HCT116 (cell line): ENCODE measurements around the gene SCGN. TPM values are rescaled to one million over a fixed set of nuclear protein-coding genes. Genes with fewer than 3 reads are reported as not detected.

Experiments
- ATAC-seq: fragments of 200-7000 bp; cut with Tn5 transposase; 2 replicates; pipeline ENCODE4 v1.9.1; 2020; ENCODE audit warnings: mild to moderate bottlenecking, moderate library complexity
- BruUV-seq: library from RNA; stranded (reverse); fragments of 400-500 nt; replicated peaks from 2 replicates; lab custom pipeline; 2021; lab: Mats Ljungman, UMichigan
- CTCF ChIA-PET: fragments of 300-600 bp; sonication (Branson Sonifier 250); formaldehyde crosslinking; loops from one replicate; lab custom pipeline; 2021; ENCODE audit warnings: antibody characterized with exemption; lab: Charles Lee
- POLR2A ChIA-PET: fragments of 300-600, 350-600 bp; sonication (Branson Sonifier 250); formaldehyde crosslinking; loops from one replicate; lab custom pipeline; 2021; ENCODE audit warnings: antibody characterized with exemption; lab: Charles Lee
- RAD21 ChIA-PET, 2 experiments: fragments of 300-600 bp; sonication (Branson Sonifier 250); formaldehyde crosslinking; loops; one replicate each; lab custom pipeline; 2023; ENCODE audit warnings: low total read pairs in 2 of 2; ENCODE audit not compliant: uncharacterized antibody in 2 of 2, unreplicated experiment in 2 of 2, low non-redundant PET in 1 of 2; lab: Charles Lee
- DNase-seq: peaks from one replicate; pipeline ENCODE4 v3.0.0-alpha.2; 2010; ENCODE audit warnings: low read depth, low spot score
- H2AFZ ChIP-seq: fragments of 200-600 bp; shearing (Covaris generic), sonication (generic); 2 replicates; pipeline ENCODE4 v1.6.1; 2017; ENCODE audit warnings: low read depth, mixed run types, mixed read lengths, antibody characterized with exemption, low read length; ENCODE audit not compliant: poor library complexity, severe bottlenecking
- H3K27ac ChIP-seq: 2 replicates; pipeline ENCODE4 v1.5.1; 2012; ENCODE audit warnings: low read depth, low read length
- H3K27me3 ChIP-seq: fragments of 200-600 bp; sonication (generic); 2 replicates; pipeline ENCODE4 v1.6.1; 2016; ENCODE audit warnings: mixed run types, low read length, mixed read lengths; ENCODE audit not compliant: insufficient read depth
- H3K36me3 ChIP-seq, 2 experiments: fragments of 200-500 bp in 1 of 2; fragments of 200-600 bp in 1 of 2; sonication (Bioruptor generic) in 1 of 2; sonication (generic) in 1 of 2; 2 replicates each; pipeline versions ENCODE4 v1.5.1 to v1.6.1; 2014 to 2016; ENCODE audit warnings: low read length in 2 of 2, inconsistent platforms in 1 of 2, mixed read lengths in 1 of 2, mixed run types in 1 of 2; ENCODE audit not compliant: insufficient read depth in 2 of 2, control insufficient read depth in 1 of 2
- H3K4me1 ChIP-seq, 2 experiments: fragments of 200-600 bp in 1 of 2; sonication (generic) in 1 of 2; 2 replicates each; pipeline versions ENCODE4 v1.5.1 to v1.6.1; 2012 to 2017; ENCODE audit warnings: low read length in 2 of 2, inconsistent platforms in 1 of 2, mild to moderate bottlenecking in 1 of 2, mixed read lengths in 1 of 2, mixed run types in 1 of 2, moderate library complexity in 1 of 2; ENCODE audit not compliant: insufficient read depth in 2 of 2, control insufficient read depth in 1 of 2
- H3K4me2 ChIP-seq: fragments of 200-600 bp; sonication (generic); 2 replicates; pipeline ENCODE4 v1.6.1; 2017; ENCODE audit warnings: mixed run types, low read length, mixed read lengths
- H3K4me3 ChIP-seq, 2 experiments: fragments of 200-600 bp in 1 of 2; sonication (generic) in 1 of 2; replicated peaks in 1 of 2; 2 replicates each; pipeline ENCODE4 v1.5.1; 2011 to 2016; ENCODE audit warnings: low read length in 2 of 2, control low read depth in 1 of 2, low read depth in 1 of 2, mild to moderate bottlenecking in 1 of 2, mixed read lengths in 1 of 2, mixed run types in 1 of 2
- H3K79me2 ChIP-seq: fragments of 200-600 bp; sonication (generic); 2 replicates; pipeline ENCODE4 v1.6.1; 2017; ENCODE audit warnings: mild to moderate bottlenecking, mixed run types, low read length, moderate library complexity, mixed read lengths; ENCODE audit not compliant: insufficient read depth
- H3K9ac ChIP-seq: fragments of 200-600 bp; sonication (generic); 2 replicates; pipeline ENCODE4 v1.6.1; 2016; ENCODE audit warnings: low read length, mixed read lengths
- H3K9me2 ChIP-seq: fragments of 200-600 bp; sonication (generic), shearing (Covaris generic); 2 replicates; pipeline ENCODE4 v1.6.1; 2017; ENCODE audit warnings: mixed run types, mild to moderate bottlenecking, moderate library complexity; ENCODE audit not compliant: insufficient read depth
- H3K9me3 ChIP-seq, 2 experiments: fragments of 200-500 bp in 1 of 2; fragments of 200-600 bp in 1 of 2; sonication (Bioruptor generic) in 1 of 2; sonication (generic) in 1 of 2; 2 replicates each; pipeline ENCODE4 v1.6.1; 2014 to 2017; ENCODE audit warnings: low read length in 2 of 2, mixed read lengths in 2 of 2, inconsistent platforms in 1 of 2, low read depth in 1 of 2, mild to moderate bottlenecking in 1 of 2, mixed run types in 1 of 2, moderate library complexity in 1 of 2; ENCODE audit not compliant: control insufficient read depth in 1 of 2, insufficient read depth in 1 of 2
- H4K20me1 ChIP-seq: fragments of 200-600 bp; sonication (generic), shearing (Covaris generic); 2 replicates; pipeline ENCODE4 v1.6.1; 2017; ENCODE audit warnings: mixed run types, mild to moderate bottlenecking, moderate library complexity; ENCODE audit not compliant: insufficient read depth
- CBX3 ChIP-seq: IDR thresholded peaks from 2 replicates; pipeline ENCODE4 v1.6.1; 2012; ENCODE audit warnings: low read depth
- CTCF ChIP-seq, 3 experiments: fragments of 200-600 bp in 1 of 3; sonication (generic) in 1 of 3; IDR thresholded peaks in 2 of 3; conservative IDR thresholded peaks in 1 of 3; 2 replicates each; pipeline ENCODE4 v1.5.1; 2012 to 2017; ENCODE audit warnings: low read depth in 2 of 3, low read length in 2 of 3, antibody characterized with exemption in 1 of 3, borderline replicate concordance in 1 of 3, control low read depth in 1 of 3, mild to moderate bottlenecking in 1 of 3, mixed read lengths in 1 of 3, mixed run types in 1 of 3, moderate library complexity in 1 of 3; ENCODE audit not compliant: insufficient read depth in 1 of 3
- EGR1 ChIP-seq: IDR thresholded peaks from 2 replicates; pipeline ENCODE4 v1.6.1; 2012; ENCODE audit warnings: low read depth
- ELF1 ChIP-seq: IDR thresholded peaks from 2 replicates; pipeline ENCODE4 v1.6.1; 2012; ENCODE audit warnings: low read depth, borderline replicate concordance
- EZH2 ChIP-seq: fragments of 200-600 bp; sonication (generic); IDR thresholded peaks from 2 replicates; pipeline ENCODE4 v1.6.1; 2017; ENCODE audit warnings: antibody characterized with exemption, mixed run types
- EZH2phosphoT487 ChIP-seq: fragments of 200-600 bp; IDR thresholded peaks from 2 replicates; pipeline ENCODE4 v1.6.1; 2018; ENCODE audit warnings: antibody characterized with exemption, borderline replicate concordance
- FOSL1 ChIP-seq: IDR thresholded peaks from 2 replicates; pipeline ENCODE4 v1.6.1; 2012; ENCODE audit warnings: low read depth
- JUND ChIP-seq: IDR thresholded peaks from 2 replicates; pipeline ENCODE4 v1.6.1; 2012
- POLR2A ChIP-seq: IDR thresholded peaks from 2 replicates; pipeline ENCODE4 v1.7.0; 2011; ENCODE audit warnings: borderline replicate concordance; ENCODE audit not compliant: insufficient read depth, insufficient read length; ENCODE audit errors: extremely low read depth
- POLR2AphosphoS5 ChIP-seq: IDR thresholded peaks from 2 replicates; pipeline ENCODE4 v1.6.1; 2011; ENCODE audit warnings: mild to moderate bottlenecking, low read depth, low read length, moderate library complexity
- RAD21 ChIP-seq: IDR thresholded peaks from 2 replicates; pipeline ENCODE4 v1.6.1; 2012; ENCODE audit warnings: low read depth, mild to moderate bottlenecking
- SIN3A ChIP-seq: IDR thresholded peaks from 2 replicates; pipeline ENCODE4 v1.6.1; 2012; ENCODE audit warnings: low read depth
- SP1 ChIP-seq: IDR thresholded peaks from 2 replicates; pipeline ENCODE4 v1.6.1; 2012; ENCODE audit warnings: low read depth
- TCF7L2 ChIP-seq: IDR thresholded peaks from 2 replicates; pipeline ENCODE4 v1.7.0; 2011; ENCODE audit warnings: borderline replicate concordance, inconsistent platforms; ENCODE audit not compliant: insufficient read depth, insufficient read length; ENCODE audit errors: extremely low read depth
- YY1 ChIP-seq: IDR thresholded peaks from 2 replicates; pipeline ENCODE4 v1.6.1; 2011; ENCODE audit warnings: low read length, low read depth, moderate library complexity, mild to moderate bottlenecking; ENCODE audit not compliant: insufficient replicate concordance; ENCODE audit errors: extremely low read depth
- ZBTB33 ChIP-seq: IDR thresholded peaks from 2 replicates; pipeline ENCODE4 v1.6.1; 2011; ENCODE audit warnings: mild to moderate bottlenecking, low read length, moderate library complexity; ENCODE audit not compliant: insufficient replicate concordance; ENCODE audit errors: extremely low read depth
- ZFX ChIP-seq: fragments of 450-650 bp; IDR thresholded peaks from 2 replicates; pipeline ENCODE4 v1.6.1; 2017
- ZNF274 ChIP-seq: fragments of 200-500 bp; sonication (Bioruptor generic); IDR thresholded peaks from 2 replicates; pipeline ENCODE4 v1.6.1; 2014; ENCODE audit warnings: mild to moderate bottlenecking, low read depth, low read length, inconsistent platforms
- intact Hi-C: fragments of 100-400 bp; cut with micrococcal nuclease; formaldehyde crosslinking; loops from 2 replicates; pipeline ENCODE4 v1.10.0; 2022
- total RNA-seq: library from RNA; stranded (reverse); gene quantifications from one replicate; pipeline ENCODE4 v1.2.1, GENCODE V29; 2021; ENCODE audit not compliant: unreplicated experiment

Gene SCGN
- total RNA-seq, 1 experiment from 2014 or later = not detected

GRCh38 chr6:25608558-25609174 lies 43.3 kb upstream of the SCGN start:
- no peak overlapping the region for H3K4me3 ChIP-seq
- no peak overlapping the region for H3K9ac ChIP-seq
- no peak overlapping the region for H3K27ac ChIP-seq
- no peak overlapping the region for H2AFZ ChIP-seq
- no peak for ATAC-seq
- no peak overlapping the region for H3K4me2 ChIP-seq
- no peaks in the 10 kb centered on the region for H3K36me3 ChIP-seq
- DNase-seq = no peak
- H3K9me2 ChIP-seq = no peaks in the 10 kb centered on the region
- intact Hi-C loops = no loop called here
- RAD21 ChIA-PET = no interaction called here
- H3K79me2 ChIP-seq = no peaks in the 10 kb centered on the region
- H4K20me1 ChIP-seq = no peaks in the 10 kb centered on the region
- BruUV-seq = no TSS peak
- TF ChIP-seq EZH2phosphoT487 (no peak), ZNF274 (no peak), JUND (no peak), ZBTB33 (no peak)
- CTCF ChIA-PET = interaction anchor here (0.7 kb wide), 1 partner anchor 385 kb away, joined by 3 read pairs; no protein-coding TSS in a partner anchor
- POLR2A ChIA-PET = no interaction called here
- H3K27me3 ChIP-seq = no peaks in the 10 kb centered on the region
- H3K4me1 ChIP-seq = no peaks in the 10 kb centered on the region
- H3K9me3 ChIP-seq = no peaks in the 10 kb centered on the region

GRCh38 chr6:25612666-25613065 lies 39.3 kb upstream of the SCGN start:
- POLR2A ChIA-PET = no interaction called here
- DNase-seq (no peak), ATAC-seq (no peak)
- intact Hi-C loops = no loop called here
- BruUV-seq = no TSS peak
- Histone ChIP-seq H3K79me2 (no peaks in the 10 kb centered on the region), H3K36me3 (no peaks in the 10 kb centered on the region), H4K20me1 (no peaks in the 10 kb centered on the region), H3K9me2 (no peaks in the 10 kb centered on the region), H3K9ac (no peak overlapping the region), H3K9me3 (no peaks in the 10 kb centered on the region), H3K27ac (no peak overlapping the region), H3K4me3 (no peak overlapping the region), H3K4me1 (no peaks in the 10 kb centered on the region), H3K4me2 (no peak overlapping the region), H2AFZ (no peak overlapping the region), H3K27me3 (no peaks in the 10 kb centered on the region)
- CTCF ChIA-PET = no interaction called here
- TF ChIP-seq ZNF274 (no peak), EZH2 (no peak), CTCF (IDR thresholded peaks at IDR 0.05 in 2 of 3, conservative IDR thresholded peaks at IDR 0.05 in 1 of 3; ENCODE audit: borderline replicate concordance in 1 of 3, insufficient read depth in 1 of 3, low read depth in 2 of 3, low read length in 2 of 3) (no peak), FOSL1 (no peak), SIN3A (no peak), RAD21 (no peak), POLR2AphosphoS5 (no peak), EGR1 (no peak), YY1 (no peak), ZFX (no peak), EZH2phosphoT487 (no peak), ELF1 (no peak), TCF7L2 (no peak), SP1 (no peak), POLR2A (no peak), CBX3 (no peak)
- RAD21 ChIA-PET = no interaction called here
